Measurements from ENCODE around the gene GNS. TPM values are rescaled to one million over a fixed set of nuclear protein-coding genes. Genes with fewer than 3 reads are reported as not detected.

The GNS gene
- total RNA-seq, 1 donor from 2014 or later: 150 TPM

GRCh38 chr12:64740646-64741045 is 18.6 kb downstream of the GNS start:
- TF ChIP-seq CTCF (IDR thresholded peaks at IDR 0.05): no peak
- no peak overlapping the region for H3K4me3 Mint-ChIP-seq (ENCODE audit: unreplicated experiment)
- no peak overlapping the region for H3K27ac Mint-ChIP-seq (ENCODE audit: unreplicated experiment)
- no peak for DNase-seq (ENCODE audit: extremely low spot score, unreplicated experiment)
- no peaks in the 10 kb centered on the region for H3K27me3 Mint-ChIP-seq (ENCODE audit: unreplicated experiment)
- peaks cover 13% of the 10 kb centered on the region for H3K4me1 Mint-ChIP-seq (ENCODE audit: unreplicated experiment)
- no peaks in the 10 kb centered on the region for H3K9me3 Mint-ChIP-seq (ENCODE audit: unreplicated experiment)
- peaks cover 72% of the 10 kb centered on the region for H3K36me3 Mint-ChIP-seq (ENCODE audit: unreplicated experiment)

- H3K9me3 Mint-ChIP-seq (ENCODE audit: unreplicated experiment): no peaks in the 10 kb centered on the region
- H3K4me3 Mint-ChIP-seq (ENCODE audit: unreplicated experiment): no peak overlapping the region
Measured at GRCh38 chr12:64739778-64740177, 19.4 kb downstream of the GNS start.

GRCh38 chr12:64737539-64737938 is 21.7 kb downstream of the GNS start:
- Mint-ChIP-seq H3K4me3 (ENCODE audit: unreplicated experiment) (no peak overlapping the region), H3K27me3 (ENCODE audit: unreplicated experiment) (no peaks in the 10 kb centered on the region), H3K4me1 (ENCODE audit: unreplicated experiment) (peaks cover 12% of the 10 kb centered on the region), H3K36me3 (ENCODE audit: unreplicated experiment) (peaks cover 66% of the 10 kb centered on the region), H3K27ac (ENCODE audit: unreplicated experiment) (no peak overlapping the region), H3K9me3 (ENCODE audit: unreplicated experiment) (no peaks in the 10 kb centered on the region)
- DNase-seq (ENCODE audit: extremely low spot score, unreplicated experiment): no peak
- TF ChIP-seq CTCF (IDR thresholded peaks at IDR 0.05): no peak

More at GRCh38 chr12:64739778-64740177, 19.4 kb downstream of the GNS start:
- TF ChIP-seq CTCF (IDR thresholded peaks at IDR 0.05): no peak
- H3K4me1 Mint-ChIP-seq (ENCODE audit: unreplicated experiment): peaks cover 6% of the 10 kb centered on the region
- no peaks in the 10 kb centered on the region for H3K27me3 Mint-ChIP-seq (ENCODE audit: unreplicated experiment)
- no peak for DNase-seq (ENCODE audit: extremely low spot score, unreplicated experiment)
- H3K27ac Mint-ChIP-seq (ENCODE audit: unreplicated experiment): no peak overlapping the region
- peaks cover 71% of the 10 kb centered on the region for H3K36me3 Mint-ChIP-seq (ENCODE audit: unreplicated experiment)

- H3K27ac Mint-ChIP-seq (ENCODE audit: unreplicated experiment): no peak overlapping the region
- H3K27me3 Mint-ChIP-seq (ENCODE audit: unreplicated experiment): no peaks in the 10 kb centered on the region
- H3K9me3 Mint-ChIP-seq (ENCODE audit: unreplicated experiment): no peaks in the 10 kb centered on the region
- no peak for TF ChIP-seq CTCF (IDR thresholded peaks at IDR 0.05)
- H3K4me1 Mint-ChIP-seq (ENCODE audit: unreplicated experiment): peaks cover 12% of the 10 kb centered on the region
- DNase-seq (ENCODE audit: extremely low spot score, unreplicated experiment): no peak
- H3K36me3 Mint-ChIP-seq (ENCODE audit: unreplicated experiment): peaks cover 63% of the 10 kb centered on the region
- H3K4me3 Mint-ChIP-seq (ENCODE audit: unreplicated experiment): no peak overlapping the region
Measured at GRCh38 chr12:64736771-64737170, 22.4 kb downstream of the GNS start.

GRCh38 chr12:64735442-64735841 is 23.8 kb downstream of the GNS start:
- H3K9me3 Mint-ChIP-seq (ENCODE audit: unreplicated experiment): no peaks in the 10 kb centered on the region
- peaks cover 62% of the 10 kb centered on the region for H3K36me3 Mint-ChIP-seq (ENCODE audit: unreplicated experiment)
- no peak overlapping the region for H3K27ac Mint-ChIP-seq (ENCODE audit: unreplicated experiment)
- no peak overlapping the region for H3K4me3 Mint-ChIP-seq (ENCODE audit: unreplicated experiment)
- no peak for TF ChIP-seq CTCF (IDR thresholded peaks at IDR 0.05)
- H3K4me1 Mint-ChIP-seq (ENCODE audit: unreplicated experiment): peaks cover 15% of the 10 kb centered on the region
- no peak for DNase-seq (ENCODE audit: extremely low spot score, unreplicated experiment)
- no peaks in the 10 kb centered on the region for H3K27me3 Mint-ChIP-seq (ENCODE audit: unreplicated experiment)
